HG03565 (cell line): ENCODE measurements around the gene SLCO4A1.
"Not testable (repeated sequence)": the region's sequence is repeated elsewhere in the genome, so short reads cannot be mapped to it uniquely, and the experiment has no call there.

ENCODE experiments used
- ATAC-seq: cut with Tn5 transposase; IDR thresholded peaks from one replicate; pipeline ENCODE4 v1.9.1; 2021; ENCODE audit warnings: mild to moderate bottlenecking, moderate library complexity; ENCODE audit not compliant: unreplicated experiment

Gene SLCO4A1

GRCh38 chr20:62679978-62680589 lies 37.8 kb downstream of the SLCO4A1 start:
- ATAC-seq, result no peak

GRCh38 chr20:62682912-62683517 lies 40.7 kb downstream of the SLCO4A1 start:
- ATAC-seq, result no peak

- ATAC-seq, result not testable (repeated sequence)
These were observed 41.5 kb downstream of the SLCO4A1 start for GRCh38 chr20:62683660-62684322.

- ATAC-seq, result no peak
These were observed 42.7 kb downstream of the SLCO4A1 start for GRCh38 chr20:62684981-62685380.

- ATAC-seq, result no peak
These were observed 43.7 kb downstream of the SLCO4A1 start for GRCh38 chr20:62685781-62686555.

- ATAC-seq, result no peak
These were observed 44.8 kb downstream of the SLCO4A1 start for GRCh38 chr20:62686869-62687830.

GRCh38 chr20:62688083-62688482 lies 45.8 kb downstream of the SLCO4A1 start:
- ATAC-seq, result no peak

- no peak for ATAC-seq
These were observed 46.7 kb downstream of the SLCO4A1 start for GRCh38 chr20:62688855-62689460.

GRCh38 chr20:62689861-62690260 lies 47.6 kb downstream of the SLCO4A1 start:
- ATAC-seq, result no peak

GRCh38 chr20:62690261-62690820 lies 48.0 kb downstream of the SLCO4A1 start:
- no peak for ATAC-seq

GRCh38 chr20:62691487-62691886 lies 49.2 kb downstream of the SLCO4A1 start:
- ATAC-seq, result no peak

- ATAC-seq, result no peak
These were observed 49.9 kb downstream of the SLCO4A1 start for GRCh38 chr20:62692176-62692575.

- ATAC-seq, result no peak
These were observed 50.7 kb downstream of the SLCO4A1 start for GRCh38 chr20:62692801-62693523.

- no peak for ATAC-seq
These were observed 51.2 kb downstream of the SLCO4A1 start for GRCh38 chr20:62693524-62693922.

- no peak for ATAC-seq
These were observed 51.8 kb downstream of the SLCO4A1 start for GRCh38 chr20:62694106-62694505.

GRCh38 chr20:62694868-62695267 lies 52.6 kb downstream of the SLCO4A1 start:
- no peak for ATAC-seq

GRCh38 chr20:62695448-62696414 lies 53.4 kb downstream of the SLCO4A1 start:
- no peak for ATAC-seq

GRCh38 chr20:62696434-62696957 lies 54.2 kb downstream of the SLCO4A1 start:
- ATAC-seq, result no peak
